ENCODE measurements around the gene SNAPC2.

The SNAPC2 gene

GRCh38 chr19:7969555-7969939 is 49.4 kb downstream of the SNAPC2 start:
- H3K27ac ChIP-seq = no peak overlapping the region
- TF ChIP-seq CTCF (IDR thresholded peaks at IDR 0.05) (no peak), ZFX (IDR thresholded peaks at IDR 0.05; ENCODE audit: borderline replicate concordance) (no peak)

- H3K27ac ChIP-seq = no peak overlapping the region
- TF ChIP-seq CTCF (IDR thresholded peaks at IDR 0.05) (peak; percentile 87), ZFX (IDR thresholded peaks at IDR 0.05; ENCODE audit: borderline replicate concordance) (no peak)
Measured at GRCh38 chr19:7970716-7971448, 50.7 kb downstream of the SNAPC2 start.

- TF ChIP-seq CTCF (IDR thresholded peaks at IDR 0.05) (no peak), ZFX (IDR thresholded peaks at IDR 0.05; ENCODE audit: borderline replicate concordance) (no peak)
- H3K27ac ChIP-seq = no peak overlapping the region
Measured at GRCh38 chr19:7971553-7972520, 51.7 kb downstream of the SNAPC2 start.
